IPS DF 19.7 (cell line): ENCODE results near the gene ATAD3A.
"Not testable (repeated sequence)": the region's sequence is repeated elsewhere in the genome, so short reads cannot be mapped to it uniquely, and the experiment has no call there.

Source experiments
- DNase-seq: peaks from one replicate; pipeline ENCODE4 v3.0.0-alpha.2; 2013; ENCODE audit warnings: low read depth, low spot score

ATAD3A gene

DNA sequence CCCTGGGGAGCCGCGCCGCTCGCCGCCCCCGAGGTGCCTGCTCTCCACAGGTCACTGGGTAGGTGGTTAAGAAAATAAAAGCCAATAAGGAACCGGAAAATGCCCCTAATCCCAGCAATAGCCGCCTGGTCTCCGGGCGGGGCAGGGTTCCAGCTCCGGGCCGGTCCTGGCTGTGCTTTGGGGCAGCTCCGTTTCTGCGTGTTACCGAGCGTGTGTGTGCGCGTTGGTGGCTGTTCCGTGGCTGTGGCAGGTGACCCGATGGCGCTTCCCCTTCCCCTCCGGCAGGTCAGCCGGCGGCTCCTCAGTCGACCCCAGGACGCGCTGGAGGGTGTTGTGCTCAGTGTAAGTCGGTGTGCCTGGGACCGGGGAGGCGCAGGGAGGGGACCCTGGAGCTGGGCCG, 11.3 kb downstream of the ATAD3A start:
- DNase-seq: not testable (repeated sequence)

DNA sequence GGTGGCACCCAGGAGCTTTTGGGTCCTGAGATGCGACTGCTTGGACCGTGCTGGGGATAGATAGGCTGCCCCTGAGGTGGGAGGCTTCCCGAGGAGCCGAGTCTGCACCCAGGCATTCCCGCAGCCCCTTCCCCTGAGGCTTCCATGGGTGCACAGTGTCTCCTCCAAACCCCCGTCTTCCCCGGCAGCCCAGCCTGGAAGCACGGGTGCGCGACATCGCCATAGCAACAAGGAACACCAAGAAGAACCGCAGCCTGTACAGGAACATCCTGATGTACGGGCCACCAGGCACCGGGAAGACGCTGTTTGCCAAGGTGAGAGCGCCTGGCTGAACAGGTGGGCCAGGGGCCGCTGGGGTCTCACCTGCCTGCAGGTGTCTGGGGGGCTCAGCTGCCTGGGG, 11.7 kb downstream of the ATAD3A start:
- not testable (repeated sequence) for DNase-seq

DNA sequence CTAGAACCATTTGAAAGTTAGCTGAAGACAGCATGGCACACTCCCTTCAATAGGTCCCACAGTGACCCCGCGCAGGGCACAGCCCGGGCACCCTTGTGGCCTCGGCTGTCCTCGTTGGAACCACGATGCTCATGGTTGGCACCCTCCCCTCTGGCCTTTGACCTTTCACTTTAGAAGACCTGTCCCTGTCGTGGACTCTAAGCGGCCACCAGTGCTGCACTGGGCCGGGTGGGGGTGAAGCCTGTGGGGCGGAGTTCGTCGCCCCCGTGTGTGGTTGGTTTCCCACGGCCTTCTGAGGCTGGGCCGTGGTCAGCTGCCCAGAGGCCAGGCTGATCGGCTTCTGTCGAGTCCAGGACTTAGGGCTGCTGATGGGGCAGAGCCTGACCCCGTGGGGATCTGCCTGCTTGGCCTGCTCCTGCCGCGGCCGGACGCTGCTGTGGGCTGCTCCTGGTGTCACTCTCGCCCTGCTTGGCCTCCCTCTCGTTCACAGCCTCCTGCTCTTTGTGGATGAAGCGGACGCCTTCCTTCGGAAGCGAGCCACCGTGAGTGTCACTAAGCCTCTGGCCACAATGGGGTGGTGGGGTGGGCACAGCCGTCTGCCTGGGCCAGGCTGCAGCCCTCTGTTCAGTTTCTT, 12.9 kb downstream of the ATAD3A start:
- not testable (repeated sequence) for DNase-seq

DNA sequence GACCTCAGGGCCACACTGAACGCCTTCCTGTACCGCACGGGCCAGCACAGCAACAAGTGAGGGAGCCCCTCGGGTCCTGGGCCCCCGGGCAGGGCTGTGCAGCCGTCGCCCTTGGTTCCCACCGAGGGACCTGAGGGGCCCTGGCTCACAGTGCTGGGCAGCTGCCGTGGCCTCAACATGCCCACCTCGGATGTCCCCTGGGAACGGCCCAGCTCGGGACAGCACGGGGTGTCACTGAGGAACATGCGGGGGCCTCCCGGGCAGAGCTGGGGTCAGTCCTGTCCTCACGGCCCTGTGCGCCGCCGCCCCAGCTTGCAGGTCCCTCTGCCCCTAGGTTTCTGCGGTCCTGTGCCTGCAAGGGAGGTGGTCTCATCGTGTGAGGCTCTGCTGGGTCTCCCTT, 14.5 kb downstream of the ATAD3A start:
- DNase-seq: not testable (repeated sequence)

DNA sequence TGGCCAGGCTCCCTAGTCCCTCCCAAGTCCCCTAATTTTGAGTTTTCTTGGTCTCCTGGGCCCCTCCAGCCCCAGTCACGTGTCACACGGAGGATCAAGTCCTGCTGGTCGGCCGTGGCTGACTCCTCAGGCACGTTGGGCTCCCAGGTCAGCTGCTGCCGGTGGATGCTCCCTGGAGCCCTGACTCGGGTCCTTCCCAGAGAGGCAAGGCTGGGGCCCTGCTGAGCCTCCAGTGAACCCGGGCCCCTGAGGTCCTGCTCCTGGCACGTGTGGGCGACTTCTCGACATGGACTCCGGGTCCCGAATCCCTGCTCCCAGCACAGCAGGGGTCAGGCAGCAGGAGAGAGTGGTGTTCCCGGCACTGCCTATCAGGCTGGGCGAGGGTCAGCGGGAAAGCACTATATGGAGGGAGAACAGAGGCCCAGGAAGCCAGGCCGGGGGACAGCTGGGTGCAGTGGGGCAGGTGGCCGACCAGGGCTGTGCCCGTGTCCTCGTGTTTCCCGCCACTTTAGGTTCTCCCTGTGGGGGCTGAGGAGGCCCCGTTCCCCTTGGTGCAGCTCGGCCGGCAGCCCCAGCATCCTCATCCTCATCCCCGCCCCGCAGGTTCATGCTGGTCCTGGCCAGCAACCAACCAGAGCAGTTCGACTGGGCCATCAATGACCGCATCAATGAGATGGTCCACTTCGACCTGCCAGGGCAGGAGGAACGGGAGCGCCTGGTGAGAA, 15.3 kb downstream of the ATAD3A start:
- no peak for DNase-seq

DNA sequence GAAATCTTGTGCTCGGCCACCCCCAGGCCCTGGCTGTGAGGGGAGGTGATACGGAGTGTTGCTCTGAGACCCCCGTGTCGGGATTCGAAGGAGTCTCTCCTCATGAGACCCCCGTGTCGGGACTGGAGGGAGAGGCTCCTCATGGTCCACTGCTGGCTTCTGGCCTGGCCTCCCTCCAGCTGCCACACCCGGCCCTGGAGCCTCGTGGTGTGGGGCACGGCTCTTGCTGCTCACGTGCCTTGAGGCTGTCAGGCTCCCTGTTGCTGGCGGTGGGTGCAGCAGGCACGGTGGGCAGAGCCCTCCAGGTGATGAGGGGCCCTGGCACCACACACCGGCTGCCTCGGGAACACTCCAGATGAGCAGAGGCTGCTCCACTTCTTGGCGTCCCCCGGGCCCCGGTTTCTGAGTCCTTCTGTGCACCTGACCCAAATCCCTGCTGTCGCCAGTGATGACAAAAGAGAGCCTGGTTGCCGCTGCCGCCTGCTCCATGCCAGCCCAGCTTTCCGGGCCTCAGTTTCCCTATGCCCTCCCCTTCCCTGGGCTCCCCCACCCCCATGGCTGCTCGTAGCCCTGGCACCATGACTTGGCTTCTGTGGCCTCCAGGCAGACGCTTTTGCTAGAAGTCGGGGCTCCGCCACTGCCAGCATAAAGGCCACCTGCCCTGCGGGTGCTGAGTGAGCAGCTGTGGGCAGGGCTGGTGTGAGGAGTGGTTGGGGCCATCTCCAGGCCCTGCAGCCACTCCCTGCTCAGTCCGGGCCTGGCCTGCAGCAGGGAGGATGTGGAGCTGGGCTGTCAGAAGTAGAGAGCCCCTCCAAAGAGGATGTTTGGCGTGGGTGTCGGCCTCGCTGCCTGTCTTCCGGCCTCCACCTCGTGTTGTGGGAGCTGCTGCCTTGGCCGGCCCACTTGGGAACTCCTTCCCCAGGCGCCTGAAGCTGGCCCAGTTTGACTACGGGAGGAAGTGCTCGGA, 16.6 kb downstream of the ATAD3A start:
- no peak for DNase-seq

DNA sequence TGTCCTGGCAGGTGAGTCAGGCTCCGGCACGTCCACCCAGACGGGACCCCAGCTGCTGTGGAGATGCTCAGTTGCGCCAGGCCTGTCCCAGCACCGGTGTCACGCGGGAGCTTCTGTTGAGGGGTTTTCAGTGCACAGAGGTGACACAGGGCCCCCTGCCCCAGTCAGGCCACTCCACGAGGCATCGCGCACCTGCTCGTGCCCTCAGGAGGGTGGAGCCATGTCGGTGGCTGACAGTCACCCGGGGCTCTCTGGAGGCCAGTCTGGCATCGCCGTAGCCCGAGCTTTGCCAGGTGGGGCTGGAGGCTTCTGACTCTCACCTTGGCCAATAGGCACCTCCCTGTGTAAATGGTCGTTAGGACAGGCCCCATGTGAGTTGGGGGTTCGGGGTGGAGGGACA, 17.4 kb downstream of the ATAD3A start:
- no peak for DNase-seq

DNA sequence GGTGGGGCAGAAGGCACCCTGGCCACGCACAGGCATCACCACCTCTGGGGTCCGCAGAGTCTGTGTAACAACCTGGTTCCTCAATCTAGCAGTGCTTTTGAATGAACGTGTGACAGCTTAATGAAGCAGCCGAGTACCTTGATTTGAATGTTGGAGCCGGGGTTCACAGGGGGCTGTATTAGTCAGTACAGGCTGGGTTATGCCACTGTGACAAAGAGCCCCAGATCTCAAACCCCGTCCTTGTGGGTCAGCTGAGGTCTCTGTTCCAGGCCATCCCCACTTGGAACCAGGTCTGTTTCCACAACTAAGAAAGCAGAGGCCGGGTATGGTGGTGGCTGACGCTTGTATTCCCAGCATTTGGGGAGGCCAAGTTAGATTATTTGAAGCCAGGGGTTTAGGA, 18.0 kb downstream of the ATAD3A start:
- no peak for DNase-seq

DNA sequence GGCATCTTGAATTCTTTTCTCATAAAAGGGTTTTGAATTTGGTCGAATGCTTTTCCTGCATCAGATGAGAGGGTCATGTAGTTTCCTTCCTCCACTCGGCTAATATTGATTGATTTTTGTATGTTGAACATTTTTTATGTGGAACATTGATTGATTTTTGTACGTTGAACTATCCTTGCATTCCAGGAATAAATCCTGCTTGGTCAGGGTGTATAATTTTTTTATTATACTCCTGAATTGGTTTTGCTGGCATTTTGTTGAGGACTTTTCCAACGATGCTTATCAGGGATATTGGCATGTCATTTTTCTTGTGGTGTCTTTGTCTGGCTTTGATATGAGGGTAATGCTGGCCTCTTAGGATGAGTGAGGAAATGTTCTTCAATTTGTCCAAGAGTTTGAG, 20.0 kb downstream of the ATAD3A start:
- DNase-seq: no peak

DNA sequence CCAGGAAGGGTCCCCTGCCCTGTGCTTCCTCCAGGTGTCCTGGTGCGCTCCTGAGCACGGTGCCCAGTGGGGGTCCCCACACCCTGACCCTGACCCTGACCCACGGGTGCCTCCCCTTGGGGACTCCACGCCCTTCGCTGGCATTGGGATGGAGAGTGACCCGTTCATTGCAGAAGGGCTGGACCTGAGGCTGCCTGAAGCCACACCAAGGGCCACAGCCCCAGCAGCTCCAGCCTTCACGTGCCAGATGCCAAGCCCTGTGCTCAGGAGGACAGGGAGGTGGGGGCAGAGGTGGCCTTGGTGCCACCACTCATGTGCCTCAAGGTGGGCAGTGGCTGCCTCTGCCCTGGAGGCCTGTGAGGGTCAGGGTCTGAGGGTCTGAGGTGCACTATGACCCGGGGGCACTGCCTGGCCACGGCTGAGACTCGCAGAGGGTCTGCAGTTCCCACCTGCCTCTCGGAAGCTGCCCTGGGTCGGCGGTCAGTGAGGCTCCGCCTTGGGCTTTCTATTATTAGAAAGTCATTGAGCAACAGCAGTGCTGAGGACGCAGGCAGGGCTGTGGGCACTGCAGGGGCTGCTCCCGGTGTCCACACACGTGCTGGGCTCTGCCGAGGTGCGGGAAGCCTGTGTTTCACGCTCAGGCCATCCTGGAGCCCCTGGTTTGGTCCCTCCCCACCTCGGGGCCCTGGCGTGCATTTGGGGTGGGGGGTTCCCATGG, 21.4 kb downstream of the ATAD3A start:
- DNase-seq: not testable (repeated sequence)

DNA sequence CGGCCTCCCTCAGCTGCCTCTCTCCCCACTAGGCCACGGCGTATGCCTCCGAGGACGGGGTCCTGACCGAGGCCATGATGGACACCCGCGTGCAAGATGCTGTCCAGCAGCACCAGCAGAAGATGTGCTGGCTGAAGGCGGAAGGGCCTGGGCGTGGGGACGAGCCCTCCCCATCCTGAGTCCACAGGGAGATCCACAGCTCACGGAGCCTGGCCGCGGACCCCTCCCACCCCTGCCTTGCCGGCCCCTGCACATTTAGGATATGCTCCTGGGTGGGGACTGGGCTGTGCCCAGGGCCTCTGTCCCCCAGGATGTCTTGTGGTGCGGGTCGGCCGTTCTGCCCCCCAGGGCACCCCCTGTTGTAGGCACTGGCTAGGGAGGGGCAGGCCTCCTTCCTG, 21.9 kb downstream of the ATAD3A start:
- DNase-seq: not testable (repeated sequence)

DNA sequence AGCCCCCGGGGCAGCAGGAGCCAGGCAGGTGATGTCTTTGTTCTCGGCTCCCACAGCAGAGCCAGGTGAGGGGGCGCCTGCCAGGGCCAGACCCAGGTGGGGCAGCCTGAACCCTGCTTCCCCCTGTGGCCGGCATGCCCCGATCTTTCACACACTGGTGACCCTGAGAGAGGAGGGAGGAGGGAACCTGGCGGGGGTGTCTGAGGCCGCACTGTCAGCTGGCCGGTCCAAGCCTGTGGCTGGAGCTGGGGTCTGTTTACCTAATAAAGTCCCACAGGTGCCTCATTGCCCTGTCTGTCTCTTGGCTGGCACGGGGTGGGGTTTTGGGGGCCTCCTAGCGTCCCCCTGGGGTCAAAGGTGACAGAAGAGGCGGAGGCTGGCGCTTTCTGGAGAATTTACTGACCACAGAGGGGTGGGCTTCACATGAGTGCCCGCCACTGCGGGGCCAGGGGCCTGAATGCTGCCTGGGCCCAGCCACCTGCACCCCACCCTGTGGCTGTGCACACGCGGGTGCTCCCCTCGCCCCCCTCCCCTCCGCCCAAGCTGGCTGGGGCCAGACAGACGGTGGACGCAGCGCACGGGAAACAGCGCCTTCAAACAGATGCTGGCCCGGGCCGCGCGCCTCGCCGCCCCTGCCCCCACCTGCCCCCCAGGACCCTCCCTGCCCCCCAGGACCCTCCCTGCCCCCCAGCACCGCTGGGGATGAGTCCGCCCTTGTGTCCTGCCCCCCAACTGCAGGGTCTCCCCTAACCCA, 22.6 kb downstream of the ATAD3A start:
- DNase-seq: no peak

DNA sequence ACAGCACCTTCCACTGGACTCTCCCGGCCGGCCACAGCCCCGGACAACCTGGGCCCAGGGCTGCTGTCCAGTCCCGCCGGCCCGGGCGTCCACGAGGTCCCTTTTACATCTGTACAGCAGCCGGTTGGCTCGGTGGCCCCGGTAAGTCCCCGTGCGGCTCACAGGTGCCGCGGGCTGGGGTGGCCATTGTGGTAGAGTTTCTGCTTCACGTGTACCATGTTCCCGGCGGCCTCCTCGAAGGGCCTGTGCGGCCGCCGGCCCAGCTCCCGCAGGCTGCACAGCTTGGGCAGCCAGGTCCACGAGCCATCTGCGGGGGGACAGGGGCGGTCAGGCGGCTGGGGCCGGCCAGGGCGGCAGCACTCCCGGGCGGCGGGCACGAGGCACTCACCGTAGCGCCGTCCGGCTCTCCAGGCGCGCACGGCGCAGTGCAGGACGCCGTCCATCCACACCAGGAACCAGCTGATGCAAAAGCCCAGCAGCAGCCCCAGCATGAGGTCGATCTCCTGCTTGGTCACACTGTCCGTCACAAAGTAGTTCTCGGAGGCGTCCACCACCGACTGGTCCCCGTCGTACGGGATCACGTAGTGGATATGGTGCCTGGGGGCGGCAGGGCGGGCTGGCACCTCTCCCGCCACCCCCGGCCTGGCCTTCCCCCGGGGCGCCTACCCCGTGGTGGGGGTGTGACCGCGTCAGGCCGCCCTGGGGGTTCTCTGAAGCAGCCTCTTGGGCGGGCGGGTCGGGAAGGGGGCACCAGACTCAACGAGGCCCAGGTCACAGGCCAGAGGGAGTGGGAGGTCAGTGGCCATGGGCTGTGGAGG, 23.4 kb downstream of the ATAD3A start:
- no peak for DNase-seq

DNA sequence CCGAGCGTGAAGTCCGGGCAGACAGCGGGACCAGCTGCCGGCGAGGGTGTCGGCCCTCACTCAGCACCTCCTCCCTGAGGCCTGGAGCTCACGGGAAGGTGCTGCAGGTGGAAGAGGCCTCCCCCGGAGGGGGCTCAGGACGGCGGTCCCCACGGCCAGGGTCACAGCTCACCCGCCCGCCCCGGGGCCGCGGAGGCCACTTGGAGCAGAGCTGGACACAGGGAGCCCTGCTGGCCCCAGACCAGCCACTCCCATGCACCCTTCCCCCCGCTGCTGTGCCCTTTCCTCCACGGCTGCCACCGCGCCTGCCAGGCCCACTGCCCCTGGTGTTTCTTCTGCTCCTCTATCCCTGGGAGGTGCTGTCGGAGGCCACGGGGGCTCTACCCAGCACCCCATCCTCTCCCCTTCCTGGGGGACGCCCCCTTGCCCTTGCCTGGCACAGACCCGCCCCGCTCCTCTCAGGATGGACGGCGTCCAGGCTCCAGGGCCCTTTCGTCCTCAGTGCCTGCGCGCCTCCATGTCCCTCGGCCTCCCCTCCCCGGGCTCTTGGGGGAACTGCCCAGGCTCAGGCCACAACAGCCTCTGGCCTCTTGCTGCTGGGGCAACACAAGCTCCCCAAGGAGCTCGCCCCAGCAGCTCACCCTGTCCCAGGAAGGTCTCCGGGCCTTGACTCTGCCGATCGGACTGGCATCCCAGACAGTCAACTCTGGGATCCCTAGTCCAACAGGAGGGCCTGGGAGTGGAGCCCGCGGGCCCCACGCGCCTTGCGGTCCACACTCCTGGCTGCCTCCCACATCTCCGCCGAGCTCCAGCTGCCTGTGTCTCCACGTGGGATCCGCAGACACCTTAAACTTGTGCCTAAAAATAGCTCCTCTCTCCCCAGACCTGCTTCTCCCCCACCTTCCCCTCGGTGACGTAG, 24.3 kb downstream of the ATAD3A start:
- DNase-seq: no peak

DNA sequence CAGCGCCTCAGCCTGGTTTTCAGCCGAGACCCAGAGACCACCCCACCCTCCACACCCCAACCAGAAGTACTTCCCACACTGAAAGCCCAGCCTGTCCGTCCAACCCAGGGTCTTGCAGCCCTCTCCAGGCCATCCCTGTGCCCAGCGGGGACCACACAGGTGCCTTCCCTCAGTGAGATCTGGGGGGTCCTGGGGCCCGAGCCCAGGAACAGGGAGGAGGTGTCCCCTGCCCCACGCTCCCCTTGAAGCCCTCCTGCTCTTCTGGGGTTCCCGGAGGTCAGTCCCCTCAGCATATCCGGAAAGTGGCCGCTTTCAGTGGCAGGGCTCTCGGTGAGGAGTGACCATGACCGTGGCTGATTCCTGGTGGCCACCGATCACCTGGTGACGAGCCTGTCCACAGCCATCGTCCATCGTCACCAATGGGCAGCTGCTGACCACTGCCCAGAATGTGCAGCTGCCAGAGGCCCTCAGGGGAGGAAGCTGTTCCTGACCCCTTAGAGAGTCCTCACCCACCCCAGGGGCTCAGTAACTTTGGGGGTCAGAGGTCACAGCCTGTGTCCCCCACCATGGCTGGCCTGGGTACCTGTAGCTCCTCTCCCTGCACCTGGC, 25.1 kb downstream of the ATAD3A start:
- no peak for DNase-seq

DNA sequence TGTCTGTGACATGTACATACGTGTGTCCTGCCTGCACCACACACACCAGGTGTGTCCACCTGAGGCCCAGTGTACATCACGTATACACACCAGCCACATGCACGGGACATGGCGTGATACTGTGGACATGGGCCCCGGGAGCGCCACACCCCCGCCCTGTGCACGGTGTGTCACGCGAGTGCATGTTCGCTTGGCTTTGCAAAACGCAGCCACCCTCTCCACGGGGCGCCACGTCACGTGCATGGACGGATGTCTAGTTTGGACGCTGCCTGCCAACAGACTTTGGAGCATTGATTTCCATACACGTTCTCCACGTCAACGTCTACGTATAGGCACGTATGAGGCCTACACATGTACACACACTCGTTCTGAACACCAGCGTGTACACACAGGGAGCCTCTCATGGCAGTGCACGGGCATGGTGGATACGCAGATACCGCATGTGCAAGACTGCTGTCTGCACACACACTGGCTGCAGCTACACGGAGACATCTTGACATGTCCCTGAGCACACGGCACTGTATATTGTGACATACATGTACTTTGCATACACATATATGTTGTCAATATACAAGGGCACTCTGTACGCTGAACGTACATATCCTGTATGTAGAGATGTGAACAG, 25.8 kb downstream of the ATAD3A start:
- DNase-seq: no peak

DNA sequence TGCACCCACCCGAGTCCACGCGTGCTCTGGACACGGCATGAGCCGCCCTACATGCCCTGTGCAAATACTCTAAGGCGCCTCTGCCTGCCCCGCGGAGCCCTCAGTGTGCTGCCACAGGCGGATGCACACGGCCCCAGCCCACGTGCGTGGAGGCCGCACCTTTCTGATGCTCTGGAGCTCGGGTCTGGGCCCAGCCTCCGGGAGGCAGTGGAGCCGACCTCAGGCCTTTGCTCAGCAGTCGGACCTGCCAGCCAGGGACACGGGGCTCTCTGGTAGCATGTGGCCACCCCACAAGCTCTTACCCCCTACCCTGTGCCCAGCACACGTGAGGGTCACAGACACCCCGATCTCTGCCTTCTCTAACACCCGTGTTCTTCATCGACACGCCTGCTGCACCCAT, 26.4 kb downstream of the ATAD3A start:
- DNase-seq: no peak

DNA sequence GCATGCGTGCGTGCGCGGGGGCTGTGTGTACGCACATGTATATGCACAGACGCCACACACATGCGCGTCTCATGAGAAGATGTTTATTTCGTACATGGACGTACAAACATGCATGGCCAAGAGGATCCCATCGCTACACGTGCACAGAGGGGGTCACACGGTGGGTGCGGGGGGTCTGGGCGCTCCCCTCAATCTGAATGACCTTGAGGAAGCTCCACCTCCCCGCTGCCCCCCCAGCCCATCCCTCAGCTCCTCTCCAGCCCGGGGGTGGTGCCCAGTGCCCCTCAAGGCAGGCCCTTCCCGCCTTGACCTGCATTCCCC, 27.0 kb downstream of the ATAD3A start:
- no peak for DNase-seq
